IPS DF 19.7 (cell line): ENCODE data around the gene DCAF10.
"Not testable (repeated sequence)": the region's sequence is repeated elsewhere in the genome, so short reads cannot be mapped to it uniquely, and the experiment has no call there.

Source experiments
- DNase-seq: peaks from one replicate; pipeline ENCODE4 v3.0.0-alpha.2; 2013; ENCODE audit warnings: low read depth, low spot score

The DCAF10 gene

GRCh38 chr9:37862530-37862929, 61.9 kb downstream of the DCAF10 start:
- no peak for DNase-seq

GRCh38 chr9:37870081-37870798, 69.6 kb downstream of the DCAF10 start:
- no peak for DNase-seq

GRCh38 chr9:37870799-37871176, 70.2 kb downstream of the DCAF10 start:
- no peak for DNase-seq

GRCh38 chr9:37873955-37874354, 73.4 kb downstream of the DCAF10 start:
- no peak for DNase-seq

GRCh38 chr9:37876376-37876775, 75.8 kb downstream of the DCAF10 start:
- DNase-seq = no peak

GRCh38 chr9:37880916-37881479, 80.4 kb downstream of the DCAF10 start:
- no peak for DNase-seq

GRCh38 chr9:37887977-37888583, 87.5 kb downstream of the DCAF10 start:
- DNase-seq = not testable (repeated sequence)

- DNase-seq = no peak
These were observed 88.9 kb downstream of the DCAF10 start for GRCh38 chr9:37889536-37889935.

GRCh38 chr9:37891042-37891441, 90.4 kb downstream of the DCAF10 start:
- not testable (repeated sequence) for DNase-seq

GRCh38 chr9:37892063-37892462, 91.5 kb downstream of the DCAF10 start:
- no peak for DNase-seq

- DNase-seq = no peak
These were observed 97.1 kb downstream of the DCAF10 start for GRCh38 chr9:37897665-37898064.

- no peak for DNase-seq
These were observed 98.4 kb downstream of the DCAF10 start for GRCh38 chr9:37899041-37899440.

- no peak for DNase-seq
These were observed 101.5 kb downstream of the DCAF10 start for GRCh38 chr9:37902131-37902530.

- DNase-seq = no peak
These were observed 102.4 kb downstream of the DCAF10 start for GRCh38 chr9:37902796-37903646.

GRCh38 chr9:37903647-37904444, 103.2 kb downstream of the DCAF10 start, which contains the start of gene SLC25A51:
Gene SLC25A51, minus strand, starts transcription at chr9:37904127. Its CDS starts 15,577 bp downstream, at chr9:37888550.
- peak; percentile 83 for DNase-seq

- DNase-seq = no peak
These were observed 104.0 kb downstream of the DCAF10 start for GRCh38 chr9:37904445-37905130.

- DNase-seq = no peak
These were observed 104.5 kb downstream of the DCAF10 start for GRCh38 chr9:37905131-37905505.

- DNase-seq = no peak
These were observed 105.2 kb downstream of the DCAF10 start for GRCh38 chr9:37905776-37906175.

GRCh38 chr9:37906312-37907239, 106.0 kb downstream of the DCAF10 start:
- no peak for DNase-seq

GRCh38 chr9:37908283-37908682, 107.7 kb downstream of the DCAF10 start:
- DNase-seq = no peak
